ENCODE measurements around the gene FAM180A. TPM values are rescaled to one million over a fixed set of nuclear protein-coding genes. Genes with fewer than 3 reads are reported as not detected.

The FAM180A gene
- total and polyA plus RNA-seq, 7 experiments from 2014 or later = not detected

GRCh38 chr7:135726911-135727673, 21.5 kb downstream of the FAM180A start:
- H3K36me3 ChIP-seq (ENCODE audit: control insufficient read depth in 2 of 3, insufficient read depth in 3 of 3, low read length in 3 of 3) = no peaks in the 10 kb centered on the region
- no peaks in the 10 kb centered on the region for H3K4me1 ChIP-seq (ENCODE audit: control insufficient read depth in 2 of 2, insufficient read depth in 2 of 2, low read length in 2 of 2)
- no peaks in the 10 kb centered on the region for H3K36me3 Mint-ChIP-seq
- no peak overlapping the region for H3K27ac ChIP-seq (ENCODE audit: low read depth, low read length)
- ChIA-PET POLR2A (no interaction called here), CTCF (no interaction called here)
- H3K27ac Mint-ChIP-seq = peak overlapping the region in 1 of 9 donors; percentile 46
- ATAC-seq (no peak), DNase-seq (no peak)
- intact Hi-C loops (cut with micrococcal nuclease) = no loop called here
- no peaks in the 10 kb centered on the region for H3K9me3 ChIP-seq (ENCODE audit: control insufficient read depth in 2 of 3, low read length in 3 of 3)
- no peak overlapping the region for H3K4me3 ChIP-seq (ENCODE audit: low read length)
- no peaks in the 10 kb centered on the region for H3K9me3 Mint-ChIP-seq
- H3K4me1 Mint-ChIP-seq = no peaks in the 10 kb centered on the region
- no peaks in the 10 kb centered on the region for H3K27me3 ChIP-seq (ENCODE audit: control insufficient read depth in 2 of 2, insufficient read depth in 2 of 2, low read length in 2 of 2)
- H3K4me3 Mint-ChIP-seq = no peak overlapping the region
- H3K27me3 Mint-ChIP-seq = peaks cover 2 to 14% (median 6%) of the 10 kb centered on the region in 5 donors

GRCh38 chr7:135726276-135726788, 22.3 kb downstream of the FAM180A start:
- H3K9me3 Mint-ChIP-seq = no peaks in the 10 kb centered on the region
- ChIA-PET CTCF (no interaction called here), POLR2A (no interaction called here)

GRCh38 chr7:135723411-135723810, 25.2 kb downstream of the FAM180A start:
- ChIA-PET CTCF (no interaction called here), POLR2A (no interaction called here)
- Histone ChIP-seq H3K4me3 (ENCODE audit: low read length) (no peak overlapping the region), H3K4me1 (ENCODE audit: control insufficient read depth in 2 of 2, insufficient read depth in 2 of 2, low read length in 2 of 2) (no peaks in the 10 kb centered on the region), H3K27ac (ENCODE audit: low read depth, low read length) (no peak overlapping the region), H3K9me3 (ENCODE audit: control insufficient read depth in 2 of 3, low read length in 3 of 3) (no peaks in the 10 kb centered on the region), H3K27me3 (ENCODE audit: control insufficient read depth in 2 of 2, insufficient read depth in 2 of 2, low read length in 2 of 2) (no peaks in the 10 kb centered on the region), H3K36me3 (ENCODE audit: control insufficient read depth in 2 of 3, insufficient read depth in 3 of 3, low read length in 3 of 3) (no peaks in the 10 kb centered on the region)
- H3K27ac Mint-ChIP-seq = no peak overlapping the region
- no peak overlapping the region for H3K4me3 Mint-ChIP-seq
- no peak for DNase-seq
- peaks cover 6 to 30% (median 25%) of the 10 kb centered on the region in 5 donors for H3K27me3 Mint-ChIP-seq
- no peaks in the 10 kb centered on the region for H3K36me3 Mint-ChIP-seq
- H3K4me1 Mint-ChIP-seq = peaks cover 0 to 3% (median 0%) of the 10 kb centered on the region in 7 donors
- intact Hi-C loops (cut with micrococcal nuclease) = no loop called here
- peaks cover 0 to 2% (median 0%) of the 10 kb centered on the region in 11 donors for H3K9me3 Mint-ChIP-seq
- no peak for ATAC-seq

More at GRCh38 chr7:135726276-135726788, 22.3 kb downstream of the FAM180A start:
- Mint-ChIP-seq H3K36me3 (no peaks in the 10 kb centered on the region), H3K27ac (no peak overlapping the region), H3K27me3 (peaks cover 6 to 18% (median 10%) of the 10 kb centered on the region in 5 donors), H3K4me1 (no peaks in the 10 kb centered on the region), H3K4me3 (no peak overlapping the region)
- intact Hi-C loops (cut with micrococcal nuclease) = no loop called here
- H3K27me3 ChIP-seq (ENCODE audit: control insufficient read depth in 2 of 2, insufficient read depth in 2 of 2, low read length in 2 of 2) = no peaks in the 10 kb centered on the region
- no peak overlapping the region for H3K4me3 ChIP-seq (ENCODE audit: low read length)
- no peaks in the 10 kb centered on the region for H3K9me3 ChIP-seq (ENCODE audit: control insufficient read depth in 2 of 3, low read length in 3 of 3)
- no peak overlapping the region for H3K27ac ChIP-seq (ENCODE audit: low read depth, low read length)
- no peaks in the 10 kb centered on the region for H3K4me1 ChIP-seq (ENCODE audit: control insufficient read depth in 2 of 2, insufficient read depth in 2 of 2, low read length in 2 of 2)
- no peak for ATAC-seq
- no peak for DNase-seq
- H3K36me3 ChIP-seq (ENCODE audit: control insufficient read depth in 2 of 3, insufficient read depth in 3 of 3, low read length in 3 of 3) = no peaks in the 10 kb centered on the region

- CTCF ChIA-PET = no interaction called here
- no peaks in the 10 kb centered on the region for H3K36me3 Mint-ChIP-seq
- intact Hi-C loops (cut with micrococcal nuclease) = no loop called here
- no peak overlapping the region for H3K4me3 Mint-ChIP-seq
- POLR2A ChIA-PET = no interaction called here
- no peaks in the 10 kb centered on the region for H3K36me3 ChIP-seq (ENCODE audit: control insufficient read depth in 2 of 3, insufficient read depth in 3 of 3, low read length in 3 of 3)
- H3K4me3 ChIP-seq (ENCODE audit: low read length) = no peak overlapping the region
- H3K27ac ChIP-seq (ENCODE audit: low read depth, low read length) = no peak overlapping the region
- no peaks in the 10 kb centered on the region for H3K4me1 ChIP-seq (ENCODE audit: control insufficient read depth in 2 of 2, insufficient read depth in 2 of 2, low read length in 2 of 2)
- peaks cover 0 to 3% (median 0%) of the 10 kb centered on the region in 11 donors for H3K9me3 Mint-ChIP-seq
- no peaks in the 10 kb centered on the region for H3K27me3 ChIP-seq (ENCODE audit: control insufficient read depth in 2 of 2, insufficient read depth in 2 of 2, low read length in 2 of 2)
- no peaks in the 10 kb centered on the region for H3K9me3 ChIP-seq (ENCODE audit: control insufficient read depth in 2 of 3, low read length in 3 of 3)
- DNase-seq = no peak
- ATAC-seq = no peak
- peaks cover 10 to 33% (median 29%) of the 10 kb centered on the region in 5 donors for H3K27me3 Mint-ChIP-seq
- no peak overlapping the region for H3K27ac Mint-ChIP-seq
- peaks cover 0 to 3% (median 0%) of the 10 kb centered on the region in 7 donors for H3K4me1 Mint-ChIP-seq
Measured at GRCh38 chr7:135721198-135721820, 27.3 kb downstream of the FAM180A start.

- Histone ChIP-seq H3K27me3 (ENCODE audit: control insufficient read depth in 2 of 2, insufficient read depth in 2 of 2, low read length in 2 of 2) (no peaks in the 10 kb centered on the region), H3K4me1 (ENCODE audit: control insufficient read depth in 2 of 2, insufficient read depth in 2 of 2, low read length in 2 of 2) (no peaks in the 10 kb centered on the region), H3K27ac (ENCODE audit: low read depth, low read length) (no peak overlapping the region), H3K4me3 (ENCODE audit: low read length) (no peak overlapping the region), H3K36me3 (ENCODE audit: control insufficient read depth in 2 of 3, insufficient read depth in 3 of 3, low read length in 3 of 3) (no peaks in the 10 kb centered on the region), H3K9me3 (ENCODE audit: control insufficient read depth in 2 of 3, low read length in 3 of 3) (no peaks in the 10 kb centered on the region)
- ChIA-PET POLR2A (no interaction called here), CTCF (no interaction called here)
- ATAC-seq = no peak
- no peak for DNase-seq
- H3K4me1 Mint-ChIP-seq = peaks cover 0 to 3% (median 0%) of the 10 kb centered on the region in 7 donors
- peaks cover 0 to 3% (median 0%) of the 10 kb centered on the region in 11 donors for H3K9me3 Mint-ChIP-seq
- H3K36me3 Mint-ChIP-seq = no peaks in the 10 kb centered on the region
- H3K27ac Mint-ChIP-seq = no peak overlapping the region
- intact Hi-C loops (cut with micrococcal nuclease) = no loop called here
- no peak overlapping the region for H3K4me3 Mint-ChIP-seq
- H3K27me3 Mint-ChIP-seq = peaks cover 9 to 33% (median 26%) of the 10 kb centered on the region in 5 donors
Measured at GRCh38 chr7:135719688-135720087, 28.9 kb downstream of the FAM180A start.

GRCh38 chr7:135718794-135719437, 29.7 kb downstream of the FAM180A start:
- Mint-ChIP-seq H3K9me3 (peaks cover 0 to 3% (median 0%) of the 10 kb centered on the region in 11 donors), H3K27ac (no peak overlapping the region), H3K4me1 (peaks cover 0 to 3% (median 0%) of the 10 kb centered on the region in 7 donors), H3K4me3 (no peak overlapping the region), H3K27me3 (peaks cover 8 to 33% (median 26%) of the 10 kb centered on the region in 5 donors), H3K36me3 (no peaks in the 10 kb centered on the region)
- POLR2A ChIA-PET = no interaction called here
- CTCF ChIA-PET = no interaction called here
- Histone ChIP-seq H3K4me1 (ENCODE audit: control insufficient read depth in 2 of 2, insufficient read depth in 2 of 2, low read length in 2 of 2) (no peaks in the 10 kb centered on the region), H3K36me3 (ENCODE audit: control insufficient read depth in 2 of 3, insufficient read depth in 3 of 3, low read length in 3 of 3) (no peaks in the 10 kb centered on the region), H3K27ac (ENCODE audit: low read depth, low read length) (no peak overlapping the region), H3K27me3 (ENCODE audit: control insufficient read depth in 2 of 2, insufficient read depth in 2 of 2, low read length in 2 of 2) (no peaks in the 10 kb centered on the region), H3K4me3 (ENCODE audit: low read length) (no peak overlapping the region), H3K9me3 (ENCODE audit: control insufficient read depth in 2 of 3, low read length in 3 of 3) (no peaks in the 10 kb centered on the region)
- no peak for ATAC-seq
- DNase-seq = no peak
- intact Hi-C loops (cut with micrococcal nuclease) = no loop called here

All from naive thymus-derived CD4-positive, alpha-beta T cell (primary cell).